NT2/D1 (cell line): ENCODE measurements around the gene ANGPT4.

ENCODE experiments used
- SUZ12 ChIP-seq: IDR thresholded peaks from 2 replicates; pipeline ENCODE4 v1.6.1; 2011; ENCODE audit not compliant: insufficient read length, insufficient read depth; ENCODE audit errors: extremely low read depth
- ZNF274 ChIP-seq: IDR thresholded peaks from 2 replicates; pipeline ENCODE4 v1.6.1; 2011; ENCODE audit warnings: mild to moderate bottlenecking, low read depth, low read length

DNA sequence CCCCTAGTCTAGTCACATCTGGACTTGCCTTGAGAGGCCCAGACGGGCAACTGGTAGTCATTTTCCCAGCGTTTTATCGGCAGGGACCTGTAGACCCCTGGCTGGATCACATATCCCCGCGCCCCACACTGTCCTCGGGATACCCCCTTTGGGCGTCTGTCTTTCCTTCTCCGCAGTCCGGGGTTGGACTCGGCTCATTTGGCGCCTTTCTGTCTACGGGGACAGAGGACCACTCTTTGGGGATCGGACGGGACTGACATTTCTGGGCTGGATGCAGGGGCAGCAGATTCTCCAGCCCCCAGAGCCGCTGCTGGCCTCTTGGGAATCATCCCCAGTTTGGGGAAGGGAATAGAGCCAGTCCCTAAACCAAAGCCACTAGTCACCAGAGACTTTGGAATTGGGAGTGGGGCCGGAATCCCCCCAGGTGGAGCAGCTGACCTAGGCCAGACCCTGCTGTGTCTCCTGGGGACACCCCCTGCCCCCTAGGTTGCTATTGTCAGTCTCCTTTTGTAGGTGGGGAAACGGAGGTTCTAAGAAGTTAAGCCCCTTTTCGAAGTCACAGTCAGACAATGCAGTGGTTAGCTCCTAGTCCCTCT is 81.9 kb downstream of the ANGPT4 start:
- TF ChIP-seq ZNF274 (no peak), SUZ12 (no peak)
